Measurements from ENCODE around the gene HES3.

GRCh38 chr1:6279066-6279465, 35.1 kb downstream of the HES3 start:
- no peak for TF ChIP-seq CTCF (IDR thresholded peaks at IDR 0.05)
- no peak for TF ChIP-seq POLR2AphosphoS5 (IDR thresholded peaks at IDR 0.05; ENCODE audit: insufficient read depth in 1 of 2, low read depth in 1 of 2)

Measured in vagina (tissue), 2 donors.